Activated CD8-positive, alpha-beta T cell treated with anti-CD3 and anti-CD28 coated beads, Interleukin-2, amount 10 ng/mL, durations not matched to agents 7 days and 5 days (primary cell): Measurements from ENCODE around the gene SLC9A9. TPM values are rescaled to one million over a fixed set of nuclear protein-coding genes. Genes with fewer than 3 reads are reported as not detected.

Source experiments
- ATAC-seq: fragments of 150-1000 bp; cut with Tn5 transposase; one replicate; pipeline ENCODE4 v1.10.0; 2021; ENCODE audit warnings: moderate library complexity
- CTCF ChIA-PET: fragments of 350-600 bp; sonication (Branson Sonifier 250); formaldehyde crosslinking; loops from one replicate; lab custom pipeline; 2021; ENCODE audit warnings: antibody characterized with exemption; lab: Charles Lee
- POLR2A ChIA-PET: fragments of 350-600 bp; sonication (Branson Sonifier 250); formaldehyde crosslinking; loops from one replicate; lab custom pipeline; 2021; ENCODE audit warnings: antibody characterized with exemption; lab: Charles Lee
- DNase-seq: peaks from one replicate; pipeline ENCODE4 v3.0.0-alpha.2; 2020
- H3K27ac Mint-ChIP-seq: one replicate; pipeline ENCODE4 v1.8.0; 2021; ENCODE audit warnings: mild to moderate bottlenecking, mixed read lengths
- H3K27me3 Mint-ChIP-seq: one replicate; pipeline ENCODE4 v1.8.0; 2021; ENCODE audit warnings: low read depth, mixed read lengths
- H3K36me3 Mint-ChIP-seq: one replicate; pipeline ENCODE4 v1.8.0; 2021; ENCODE audit warnings: low read depth, mixed read lengths
- H3K4me1 Mint-ChIP-seq: one replicate; pipeline ENCODE4 v1.8.0; 2021; ENCODE audit warnings: low read depth, mixed read lengths
- H3K4me3 Mint-ChIP-seq: one replicate; pipeline ENCODE4 v1.8.0; 2021; ENCODE audit warnings: mild to moderate bottlenecking, mixed read lengths
- H3K9me3 Mint-ChIP-seq: one replicate; pipeline ENCODE4 v1.8.0; 2022; ENCODE audit warnings: mixed read lengths; ENCODE audit not compliant: insufficient read depth
- total RNA-seq, 2 experiments: library from RNA; stranded (reverse); gene quantifications; one replicate each; pipeline ENCODE4 v1.2.3, GENCODE V29; 2021

Gene SLC9A9
- total RNA-seq, 2 experiments from 2014 or later = 6.6 to 7.4 TPM

DNA sequence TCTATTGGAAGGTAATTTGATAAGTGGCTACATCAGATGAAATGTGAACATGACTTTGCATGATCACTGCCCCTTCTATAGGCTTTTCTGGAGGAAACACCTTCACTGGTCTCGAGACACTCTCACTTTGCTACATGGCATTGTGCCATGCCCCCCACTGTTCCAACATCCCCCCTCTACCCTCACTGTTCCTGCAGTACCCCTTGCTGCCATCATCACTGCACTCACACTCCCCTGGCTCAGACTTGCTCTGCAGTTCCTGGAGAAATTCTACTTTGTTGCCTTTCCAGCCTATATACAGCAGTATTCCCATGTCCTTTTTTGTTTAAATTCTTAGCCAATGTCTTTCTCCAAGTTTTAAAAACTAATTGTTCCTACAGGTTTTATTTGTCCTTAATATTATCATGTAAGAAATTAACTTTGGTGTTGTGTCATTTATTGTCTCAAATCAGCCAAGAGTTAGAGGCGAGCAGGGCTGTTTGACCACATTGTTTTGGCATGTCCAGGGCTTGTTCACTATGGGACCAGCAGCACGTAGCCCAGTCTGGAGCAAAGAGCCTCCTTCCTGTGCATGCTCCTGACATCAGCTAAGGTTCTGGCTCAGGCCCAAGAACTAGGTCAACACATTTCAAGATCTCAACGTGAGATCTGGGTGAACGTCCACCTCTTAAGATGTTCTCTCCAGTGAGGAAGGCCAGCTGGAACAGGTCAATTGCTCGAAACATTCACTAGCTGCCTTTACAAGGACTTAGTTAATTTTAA lies 246.4 kb downstream of the SLC9A9 start:
- Mint-ChIP-seq H3K4me3 (no peak overlapping the region), H3K36me3 (no peaks in the 10 kb centered on the region), H3K27ac (no peak overlapping the region), H3K9me3 (no peaks in the 10 kb centered on the region), H3K27me3 (no peaks in the 10 kb centered on the region), H3K4me1 (no peaks in the 10 kb centered on the region)
- ATAC-seq (no peak), DNase-seq (no peak)
- POLR2A ChIA-PET = no interaction called here
- CTCF ChIA-PET = no interaction called here

DNA sequence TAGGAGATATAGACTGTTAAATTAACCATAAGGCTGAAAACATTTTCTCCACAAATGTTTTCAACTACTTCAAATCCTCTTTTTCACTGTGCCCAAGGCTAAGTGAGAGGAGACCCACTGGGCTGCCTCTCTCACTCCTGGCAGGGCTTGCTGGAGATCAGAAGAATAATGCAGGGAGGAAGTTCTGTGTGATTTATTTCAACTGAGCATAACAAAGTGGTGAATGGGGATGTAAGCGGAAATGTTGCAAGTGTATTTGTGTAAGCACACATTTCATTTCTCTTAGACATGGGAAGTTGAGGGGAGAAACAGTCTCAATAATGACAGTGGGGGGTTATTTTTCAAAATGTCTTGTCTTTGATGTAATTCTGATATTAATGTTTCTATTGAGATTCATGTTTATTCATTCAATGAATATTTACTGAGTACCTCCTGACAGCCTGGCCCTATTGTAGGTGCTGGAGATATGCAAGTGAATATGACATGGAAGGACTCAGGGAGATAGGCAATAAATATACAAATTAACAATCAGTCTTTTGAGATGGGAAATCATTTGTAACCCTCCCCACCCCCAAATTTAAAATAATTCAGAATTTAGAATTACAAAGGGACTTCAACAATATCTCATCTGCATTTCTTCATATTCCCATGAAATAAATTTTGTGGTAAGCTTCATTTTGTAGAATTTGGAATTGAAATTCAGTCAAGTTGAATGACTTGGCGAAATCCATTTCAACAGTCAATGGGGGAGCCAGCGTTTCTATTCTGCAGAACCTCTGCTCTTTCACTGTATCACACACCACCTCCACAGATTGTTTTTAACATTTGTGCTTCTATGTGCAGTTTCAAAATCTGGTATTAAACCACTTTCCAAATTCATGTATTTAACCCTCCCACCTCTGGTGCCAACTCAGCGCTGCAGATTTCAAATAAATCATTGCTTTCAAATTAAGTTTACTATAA lies 247.2 kb downstream of the SLC9A9 start:
- POLR2A ChIA-PET = no interaction called here
- Mint-ChIP-seq H3K4me1 (no peaks in the 10 kb centered on the region), H3K27ac (no peak overlapping the region), H3K4me3 (no peak overlapping the region), H3K36me3 (no peaks in the 10 kb centered on the region), H3K27me3 (no peaks in the 10 kb centered on the region), H3K9me3 (no peaks in the 10 kb centered on the region)
- ATAC-seq (no peak), DNase-seq (no peak)
- CTCF ChIA-PET = no interaction called here

DNA sequence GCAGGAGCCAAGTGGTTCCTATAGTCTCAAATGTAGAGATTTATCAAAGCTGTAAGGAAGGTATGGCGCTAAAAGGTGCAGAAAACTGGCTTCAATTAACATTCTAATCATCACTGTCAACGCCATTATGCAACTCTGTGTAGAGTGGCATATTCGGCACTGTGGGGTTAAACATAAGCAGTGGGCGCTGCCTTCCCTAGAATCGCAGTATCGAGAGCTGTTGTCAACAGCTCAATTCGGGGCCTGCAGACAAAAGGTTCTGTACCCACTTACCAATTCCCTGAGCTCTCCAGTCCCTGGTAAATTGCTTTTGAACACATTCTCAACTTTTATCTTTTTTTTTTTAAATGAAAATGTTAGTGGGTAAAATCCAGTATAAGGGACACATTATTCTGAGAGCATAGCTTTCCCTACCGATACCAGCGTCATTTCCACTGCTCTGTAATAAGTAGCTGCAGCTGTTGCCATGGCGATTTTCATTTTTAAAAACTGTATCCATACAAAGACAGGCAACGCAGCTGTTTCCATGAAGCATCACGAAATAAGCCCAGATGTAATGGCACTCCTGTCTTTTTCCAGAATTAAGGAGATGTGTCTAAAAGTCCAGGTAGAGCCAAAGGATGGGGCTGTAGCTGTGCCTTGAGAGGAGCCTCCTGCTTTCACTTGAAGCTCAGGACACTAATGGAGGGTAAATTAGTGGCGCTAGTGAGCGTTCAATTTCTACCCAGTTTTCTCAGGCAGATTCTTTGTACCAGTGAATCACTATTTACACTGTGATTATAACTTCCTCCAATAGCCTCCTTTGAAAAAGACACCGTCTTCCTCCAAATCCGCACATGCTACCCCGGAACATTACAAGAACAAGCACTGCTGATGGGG lies 250.3 kb downstream of the SLC9A9 start:
- POLR2A ChIA-PET = no interaction called here

DNA sequence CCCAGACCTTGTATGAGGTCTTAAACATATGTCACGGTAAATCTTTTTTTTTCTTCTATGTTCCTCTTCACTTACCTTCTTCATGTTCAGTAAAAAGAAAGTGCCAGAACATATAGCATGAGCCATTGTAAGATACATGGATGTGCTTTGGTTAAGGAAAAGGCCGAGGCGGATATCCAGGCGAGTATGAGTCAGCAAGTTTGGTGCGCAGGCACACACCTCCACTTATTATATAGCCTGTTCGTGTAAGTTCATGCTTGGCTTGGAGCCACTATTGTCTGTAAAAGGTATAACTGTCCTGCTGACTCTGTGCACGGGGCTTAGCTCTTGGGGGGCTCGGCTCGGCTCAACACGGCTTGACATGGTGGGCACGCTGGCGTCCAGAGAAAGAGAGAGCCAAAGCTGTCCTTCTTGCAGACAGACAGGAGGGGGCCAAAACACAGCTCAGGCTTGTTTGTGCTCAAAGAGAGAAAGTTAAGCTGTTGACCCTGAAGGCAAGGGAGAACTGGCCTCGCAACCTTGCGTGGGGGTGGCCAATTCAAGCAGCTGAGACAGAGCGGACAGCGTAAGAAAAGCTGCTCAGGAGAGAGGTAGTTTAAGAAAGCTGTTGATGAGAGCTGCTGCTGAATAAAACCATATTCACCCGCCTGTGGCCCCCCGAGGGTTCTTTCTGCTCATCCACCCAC lies 251.2 kb downstream of the SLC9A9 start:
- no peaks in the 10 kb centered on the region for H3K36me3 Mint-ChIP-seq
- no peak overlapping the region for H3K4me3 Mint-ChIP-seq
- H3K27ac Mint-ChIP-seq = no peak overlapping the region
- H3K27me3 Mint-ChIP-seq = no peaks in the 10 kb centered on the region
- H3K9me3 Mint-ChIP-seq = no peaks in the 10 kb centered on the region
- CTCF ChIA-PET = no interaction called here
- DNase-seq = no peak
- no peak for ATAC-seq
- POLR2A ChIA-PET = no interaction called here
- H3K4me1 Mint-ChIP-seq = no peaks in the 10 kb centered on the region

More for the DNA sequence above, 250.3 kb downstream of the SLC9A9 start:
- H3K27ac Mint-ChIP-seq = no peak overlapping the region
- no peaks in the 10 kb centered on the region for H3K4me1 Mint-ChIP-seq
- H3K9me3 Mint-ChIP-seq = no peaks in the 10 kb centered on the region
- no peaks in the 10 kb centered on the region for H3K36me3 Mint-ChIP-seq
- no peaks in the 10 kb centered on the region for H3K27me3 Mint-ChIP-seq
- ATAC-seq (no peak), DNase-seq (no peak)
- H3K4me3 Mint-ChIP-seq = no peak overlapping the region
- CTCF ChIA-PET = no interaction called here

DNA sequence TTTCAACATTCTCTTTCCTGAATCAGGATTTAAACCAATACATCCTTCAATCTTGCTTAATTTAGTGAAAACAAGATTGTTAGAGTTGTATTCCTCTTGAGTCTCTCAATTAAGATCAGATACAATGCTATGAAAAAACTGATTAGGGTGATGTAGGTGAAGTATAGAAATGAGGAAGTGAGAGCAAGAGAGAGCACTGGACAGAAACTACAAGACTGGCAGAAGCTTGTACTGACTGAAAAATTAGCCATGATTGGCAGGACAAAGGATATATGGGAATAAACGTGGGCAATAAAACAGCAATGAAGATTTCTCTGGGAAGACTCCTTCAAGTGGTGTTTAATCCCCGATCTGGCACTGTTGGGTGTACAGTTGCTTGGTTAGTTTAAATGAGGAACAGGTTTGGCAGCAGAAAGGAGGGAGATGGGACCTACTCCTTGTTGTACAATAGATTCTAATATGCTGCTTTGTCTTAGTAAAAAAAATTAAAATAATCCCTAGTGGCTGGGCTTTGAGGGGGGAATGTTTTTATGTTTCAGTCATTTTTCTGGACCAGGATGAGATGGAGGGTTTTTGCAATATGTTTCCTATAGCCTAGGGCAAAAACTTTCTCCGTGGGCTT lies 252.7 kb downstream of the SLC9A9 start:
- DNase-seq (no peak), ATAC-seq (no peak)
- H3K27me3 Mint-ChIP-seq = no peaks in the 10 kb centered on the region
- H3K9me3 Mint-ChIP-seq = no peaks in the 10 kb centered on the region
- H3K4me1 Mint-ChIP-seq = no peaks in the 10 kb centered on the region
- ChIA-PET POLR2A (interaction anchor here (0.6 kb wide), 1 partner anchor 43 kb away, joined by 3 read pairs; no protein-coding TSS in a partner anchor), CTCF (interaction anchor here (0.6 kb wide), 1 partner anchor 78 kb away, joined by 3 read pairs; no protein-coding TSS in a partner anchor)
- H3K4me3 Mint-ChIP-seq = no peak overlapping the region
- H3K27ac Mint-ChIP-seq = no peak overlapping the region
- no peaks in the 10 kb centered on the region for H3K36me3 Mint-ChIP-seq

DNA sequence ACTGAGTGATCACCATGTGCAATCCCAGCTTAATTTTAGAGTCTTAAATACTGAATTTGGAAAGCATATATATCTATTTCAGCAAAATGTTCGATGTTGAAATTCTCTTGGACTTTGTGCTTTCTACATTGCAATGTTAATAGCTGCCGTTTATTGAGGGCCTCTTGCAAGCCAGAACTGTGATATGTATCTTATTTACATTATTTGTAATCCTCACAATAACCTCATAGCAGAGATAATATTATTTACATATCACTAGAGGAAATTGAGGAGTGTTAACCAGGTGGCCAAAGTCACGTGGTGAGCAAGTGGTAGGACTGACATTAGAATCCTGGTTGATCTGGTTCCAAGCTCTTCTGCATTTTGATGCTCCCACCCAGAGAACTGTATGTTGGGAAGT lies 254.1 kb downstream of the SLC9A9 start:
- H3K36me3 Mint-ChIP-seq = no peaks in the 10 kb centered on the region
- ATAC-seq (no peak), DNase-seq (no peak)
- H3K4me3 Mint-ChIP-seq = no peak overlapping the region
- H3K27ac Mint-ChIP-seq = no peak overlapping the region
- ChIA-PET POLR2A (no interaction called here), CTCF (no interaction called here)
- H3K27me3 Mint-ChIP-seq = no peaks in the 10 kb centered on the region
- no peaks in the 10 kb centered on the region for H3K9me3 Mint-ChIP-seq
- no peaks in the 10 kb centered on the region for H3K4me1 Mint-ChIP-seq

DNA sequence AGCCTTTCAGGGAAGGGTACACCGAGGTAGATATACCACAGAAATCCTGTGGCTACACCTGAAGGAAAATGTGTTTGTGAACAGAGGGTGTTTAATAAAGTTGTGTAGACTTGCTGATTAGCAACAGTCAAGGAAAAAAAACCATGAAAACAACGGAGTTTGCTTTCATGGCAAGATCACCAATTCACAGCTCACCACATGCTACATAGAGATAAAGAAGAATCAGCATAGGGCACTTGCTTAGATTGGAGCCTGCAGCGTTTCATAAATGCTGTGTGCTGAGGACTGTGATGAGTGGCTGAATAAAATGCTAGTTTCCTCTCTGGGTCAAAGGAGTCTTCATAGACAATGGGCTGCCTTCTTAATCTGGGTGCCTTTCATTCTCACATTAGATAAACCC lies 257.6 kb downstream of the SLC9A9 start:
- Mint-ChIP-seq H3K4me3 (no peak overlapping the region), H3K27ac (no peak overlapping the region), H3K36me3 (no peaks in the 10 kb centered on the region), H3K27me3 (no peaks in the 10 kb centered on the region), H3K9me3 (no peaks in the 10 kb centered on the region), H3K4me1 (peaks cover 3% of the 10 kb centered on the region)
- ATAC-seq (no peak), DNase-seq (no peak)
- POLR2A ChIA-PET = interaction anchor here (0.8 kb wide), 1 partner anchor 85 kb away, joined by 3 read pairs; no protein-coding TSS in a partner anchor
- CTCF ChIA-PET = no interaction called here

DNA sequence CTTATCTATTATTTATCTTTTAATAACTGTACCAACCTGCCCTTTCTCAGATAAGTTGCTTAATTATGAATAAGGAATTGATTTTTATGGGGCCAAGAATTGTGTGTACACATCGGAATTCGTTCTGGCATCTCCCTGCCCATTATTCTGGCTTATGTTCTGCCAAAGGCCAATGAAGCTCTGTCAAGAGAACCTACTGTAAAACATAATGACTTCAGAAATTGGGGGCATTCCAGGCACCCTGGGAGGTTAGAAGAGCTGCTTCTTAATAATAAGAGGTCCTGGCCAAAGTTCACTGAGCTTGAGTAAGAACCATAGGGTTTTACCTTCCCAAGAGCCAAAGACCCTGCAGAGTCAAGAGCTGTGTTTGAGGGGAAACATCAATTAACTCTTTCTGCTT lies 261.7 kb downstream of the SLC9A9 start:
- H3K4me3 Mint-ChIP-seq = no peak overlapping the region
- ATAC-seq (no peak), DNase-seq (no peak)
- no peaks in the 10 kb centered on the region for H3K27me3 Mint-ChIP-seq
- ChIA-PET POLR2A (no interaction called here), CTCF (interaction anchor here (0.9 kb wide), 1 partner anchor 65 kb away, joined by 3 read pairs; no protein-coding TSS in a partner anchor)
- no peaks in the 10 kb centered on the region for H3K9me3 Mint-ChIP-seq
- H3K36me3 Mint-ChIP-seq = no peaks in the 10 kb centered on the region
- H3K4me1 Mint-ChIP-seq = peaks cover 4% of the 10 kb centered on the region
- H3K27ac Mint-ChIP-seq = no peak overlapping the region

DNA sequence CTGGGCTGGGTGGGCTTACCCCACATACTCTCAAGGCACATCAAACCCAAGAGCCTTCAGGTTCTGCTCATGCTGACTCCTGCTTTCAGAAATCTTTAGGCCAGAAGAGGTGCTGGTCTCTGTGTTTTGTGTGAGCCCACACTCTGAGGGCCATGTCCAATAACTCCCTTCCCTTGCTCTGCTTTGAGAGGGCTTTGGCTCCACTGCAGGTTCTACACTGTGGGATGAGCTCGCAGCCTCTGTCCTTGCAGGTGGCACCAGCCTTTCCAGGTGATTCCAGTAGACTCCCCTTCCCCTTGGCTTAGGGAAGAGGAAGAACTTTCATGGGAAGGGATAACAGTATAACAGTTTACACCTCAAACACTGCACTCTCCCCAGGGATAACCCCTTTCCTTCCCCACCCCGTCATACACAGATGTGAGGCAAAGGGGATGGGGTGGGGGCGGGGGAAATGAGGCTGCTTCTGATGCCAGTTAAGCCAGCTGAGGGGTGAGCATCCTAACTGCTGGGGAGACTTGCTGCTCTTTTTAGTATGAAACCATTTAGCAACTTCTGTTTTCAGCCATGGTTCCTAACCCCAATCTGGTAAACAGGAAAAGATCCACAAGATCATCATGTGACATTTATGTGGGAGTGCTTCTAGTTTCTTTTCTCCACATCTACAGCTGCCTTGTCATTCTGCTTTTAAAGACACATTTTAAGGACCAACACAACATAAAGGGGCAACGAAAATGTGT lies 262.4 kb downstream of the SLC9A9 start:
- H3K9me3 Mint-ChIP-seq = no peaks in the 10 kb centered on the region
- no peaks in the 10 kb centered on the region for H3K36me3 Mint-ChIP-seq
- ChIA-PET CTCF (interaction anchor here (0.9 kb wide), 1 partner anchor 66 kb away, joined by 3 read pairs; no protein-coding TSS in a partner anchor), POLR2A (no interaction called here)
- ATAC-seq (no peak), DNase-seq (no peak)
- H3K4me3 Mint-ChIP-seq = no peak overlapping the region
- no peaks in the 10 kb centered on the region for H3K27me3 Mint-ChIP-seq
- H3K27ac Mint-ChIP-seq = no peak overlapping the region
- H3K4me1 Mint-ChIP-seq = peaks cover 4% of the 10 kb centered on the region

DNA sequence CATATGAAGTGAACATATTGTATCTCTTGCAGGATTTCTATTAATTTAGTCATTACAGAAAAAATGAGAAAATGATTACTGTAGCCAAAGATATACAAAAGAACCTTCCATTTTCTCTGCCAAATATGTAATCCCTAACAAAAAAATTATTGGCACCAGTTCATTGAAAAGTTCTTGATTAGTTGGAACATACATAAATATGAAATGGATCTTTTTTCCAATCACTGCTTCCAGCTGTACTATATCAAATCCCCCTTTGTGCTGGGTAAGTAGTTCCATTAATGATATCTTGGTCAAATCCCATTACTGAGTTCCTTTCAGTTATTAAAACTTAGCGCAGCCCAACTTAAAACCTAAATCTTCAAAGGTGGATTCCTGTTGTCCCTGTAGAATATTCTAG lies 263.8 kb downstream of the SLC9A9 start:
- Mint-ChIP-seq H3K36me3 (no peaks in the 10 kb centered on the region), H3K4me1 (peaks cover 4% of the 10 kb centered on the region), H3K27me3 (no peaks in the 10 kb centered on the region), H3K27ac (no peak overlapping the region), H3K4me3 (no peak overlapping the region), H3K9me3 (no peaks in the 10 kb centered on the region)
- POLR2A ChIA-PET = no interaction called here
- DNase-seq (no peak), ATAC-seq (no peak)
- CTCF ChIA-PET = no interaction called here
